Endodermal cell (in vitro differentiated cells): ENCODE data around the gene DOK6. TPM values are rescaled to one million over a fixed set of nuclear protein-coding genes. Genes with fewer than 3 reads are reported as not detected.

Experiments used
- DNase-seq: peaks from one replicate; pipeline ENCODE4 v3.0.0-alpha.2; 2017
- H3K27ac ChIP-seq: 2 replicates; pipeline ENCODE4 v1.5.1; 2013; ENCODE audit warnings: mild to moderate bottlenecking, low read depth, low read length, moderate library complexity
- H3K27me3 ChIP-seq: 2 replicates; pipeline ENCODE4 v1.6.1; 2013; ENCODE audit warnings: mild to moderate bottlenecking, low read length, moderate library complexity; ENCODE audit not compliant: insufficient read depth, control insufficient read depth, poor library complexity, severe bottlenecking
- H3K36me3 ChIP-seq: 2 replicates; pipeline ENCODE4 v1.7.0; 2013; ENCODE audit warnings: mild to moderate bottlenecking, low read length, moderate library complexity; ENCODE audit not compliant: control insufficient read depth, insufficient read depth
- H3K4me1 ChIP-seq: one replicate; pipeline ENCODE4 v1.7.0; 2013; ENCODE audit warnings: low read length; ENCODE audit not compliant: control insufficient read depth, insufficient read depth
- H3K4me3 ChIP-seq: 2 replicates; pipeline ENCODE4 v1.5.1; 2013; ENCODE audit warnings: mild to moderate bottlenecking, low read length, moderate library complexity
- H3K9ac ChIP-seq: 2 replicates; pipeline ENCODE4 v1.6.1; 2013; ENCODE audit warnings: mild to moderate bottlenecking, low read length, moderate library complexity; ENCODE audit not compliant: poor library complexity, severe bottlenecking; ENCODE audit errors: extremely low read depth
- H3K9me3 ChIP-seq: 2 replicates; pipeline ENCODE4 v1.6.1; 2013; ENCODE audit warnings: mild to moderate bottlenecking, low read length, moderate library complexity; ENCODE audit not compliant: control insufficient read depth
- H3K27ac Mint-ChIP-seq: 2 replicates; pipeline ENCODE4 v1.8.0; 2020; ENCODE audit warnings: mixed read lengths
- H3K27me3 Mint-ChIP-seq: 2 replicates; pipeline ENCODE4 v1.8.0; 2021; ENCODE audit warnings: mild to moderate bottlenecking, mixed read lengths; ENCODE audit not compliant: insufficient read depth
- H3K36me3 Mint-ChIP-seq: 2 replicates; pipeline ENCODE4 v1.8.0; 2020; ENCODE audit warnings: low read depth, mixed read lengths
- H3K4me1 Mint-ChIP-seq: 2 replicates; pipeline ENCODE4 v1.8.0; 2020; ENCODE audit warnings: mixed read lengths
- H3K4me3 Mint-ChIP-seq: 2 replicates; pipeline ENCODE4 v1.8.0; 2020; ENCODE audit warnings: mild to moderate bottlenecking, moderate library complexity, mixed read lengths
- H3K9me3 Mint-ChIP-seq: 2 replicates; pipeline ENCODE4 v1.8.0; 2020; ENCODE audit warnings: mild to moderate bottlenecking, mixed read lengths
- WGBS, 2 experiments: methylation state at CpG; one replicate each; pipeline versions ENCODE4 v1.1.5 to v1.1.7; 2013; ENCODE audit warnings: missing lambda C conversion rate in 2 of 2, mixed read lengths in 1 of 2; ENCODE audit not compliant: insufficient coverage in 1 of 2, insufficient read length in 1 of 2; 5-methylcytosine and 5-hydroxymethylcytosine counted together
- total RNA-seq, 2 donors: library from RNA; stranded (reverse); fragmentation: NEBNext Ultra II Directional in 1 of 2; extraction: Animal tissue kit (Norgen Biotek cat#: 25700) in 1 of 2; gene quantifications; 2 replicates in 1 of 2; 3 replicates in 1 of 2; pipeline ENCODE4 v1.2.1, GENCODE V29; 2021
- TF ChIP-seq, protein P1 (sequence below): fragments of 200-600 bp; sonication (generic); conservative IDR thresholded peaks from 2 replicates; pipeline ENCODE4 v1.5.0; 2021; ENCODE audit warnings: antibody characterized with exemption, mild to moderate bottlenecking

DOK6 gene
- total RNA-seq, 2 donors from 2014 or later = 5.7 to 5.9 TPM

- H3K27me3 Mint-ChIP-seq = no peaks in the 10 kb centered on the region
- WGBS, 2 experiments = 96% methylated on average over 3 of the region's 4 CpGs; no CpG with 5 or more reads in 1 of the 2 experiments
These were observed 465.5 kb downstream of the DOK6 start for GRCh38 chr18:69866212-69866611.

DNA sequence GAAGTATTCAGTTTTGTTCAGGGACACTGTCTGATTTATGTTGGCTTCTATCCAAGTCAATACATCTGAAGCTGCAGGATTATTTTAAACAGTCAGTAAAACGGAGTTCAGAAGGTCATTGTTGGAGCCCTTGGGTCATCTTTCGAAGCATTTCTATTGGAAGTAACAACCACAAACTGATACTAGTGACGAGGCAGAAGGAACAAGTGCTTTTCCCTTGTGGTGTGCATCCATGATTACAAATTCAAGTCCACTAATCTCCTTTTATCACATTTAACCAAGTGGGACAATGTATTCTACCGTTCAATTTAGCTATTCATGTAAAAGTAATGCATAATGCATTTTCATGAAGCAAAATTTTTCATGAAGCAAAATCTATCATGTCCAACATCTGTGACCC is 470.0 kb downstream of the DOK6 start:
- no peak overlapping the region for H3K4me3 Mint-ChIP-seq
- TF ChIP-seq, protein P1, sequence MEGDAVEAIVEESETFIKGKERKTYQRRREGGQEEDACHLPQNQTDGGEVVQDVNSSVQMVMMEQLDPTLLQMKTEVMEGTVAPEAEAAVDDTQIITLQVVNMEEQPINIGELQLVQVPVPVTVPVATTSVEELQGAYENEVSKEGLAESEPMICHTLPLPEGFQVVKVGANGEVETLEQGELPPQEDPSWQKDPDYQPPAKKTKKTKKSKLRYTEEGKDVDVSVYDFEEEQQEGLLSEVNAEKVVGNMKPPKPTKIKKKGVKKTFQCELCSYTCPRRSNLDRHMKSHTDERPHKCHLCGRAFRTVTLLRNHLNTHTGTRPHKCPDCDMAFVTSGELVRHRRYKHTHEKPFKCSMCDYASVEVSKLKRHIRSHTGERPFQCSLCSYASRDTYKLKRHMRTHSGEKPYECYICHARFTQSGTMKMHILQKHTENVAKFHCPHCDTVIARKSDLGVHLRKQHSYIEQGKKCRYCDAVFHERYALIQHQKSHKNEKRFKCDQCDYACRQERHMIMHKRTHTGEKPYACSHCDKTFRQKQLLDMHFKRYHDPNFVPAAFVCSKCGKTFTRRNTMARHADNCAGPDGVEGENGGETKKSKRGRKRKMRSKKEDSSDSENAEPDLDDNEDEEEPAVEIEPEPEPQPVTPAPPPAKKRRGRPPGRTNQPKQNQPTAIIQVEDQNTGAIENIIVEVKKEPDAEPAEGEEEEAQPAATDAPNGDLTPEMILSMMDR = no peak
- no peaks in the 10 kb centered on the region for H3K9me3 ChIP-seq
- no peak overlapping the region for H3K27ac Mint-ChIP-seq
- no peak overlapping the region for H3K9ac ChIP-seq
- 90 to 91% methylated on average over 4 of the region's 4 CpGs for WGBS, 2 experiments
- DNase-seq = no peak
- H3K4me1 Mint-ChIP-seq = no peaks in the 10 kb centered on the region
- no peaks in the 10 kb centered on the region for H3K27me3 Mint-ChIP-seq
- no peak overlapping the region for H3K4me3 ChIP-seq
- H3K4me1 ChIP-seq = no peaks in the 10 kb centered on the region
- no peaks in the 10 kb centered on the region for H3K9me3 Mint-ChIP-seq
- H3K27me3 ChIP-seq = no peaks in the 10 kb centered on the region
- no peaks in the 10 kb centered on the region for H3K36me3 ChIP-seq
- no peaks in the 10 kb centered on the region for H3K36me3 Mint-ChIP-seq
- H3K27ac ChIP-seq = peak overlapping the region; percentile 10

More at GRCh38 chr18:69866212-69866611, 465.5 kb downstream of the DOK6 start:
- DNase-seq = no peak
- TF ChIP-seq, protein P1 = no peak
- Histone ChIP-seq H3K9ac (no peak overlapping the region), H3K4me3 (no peak overlapping the region), H3K9me3 (no peaks in the 10 kb centered on the region), H3K27me3 (no peaks in the 10 kb centered on the region), H3K4me1 (no peaks in the 10 kb centered on the region), H3K36me3 (no peaks in the 10 kb centered on the region), H3K27ac (no peak overlapping the region)
- no peaks in the 10 kb centered on the region for H3K9me3 Mint-ChIP-seq
- H3K27ac Mint-ChIP-seq = no peak overlapping the region
- no peak overlapping the region for H3K4me3 Mint-ChIP-seq
- no peaks in the 10 kb centered on the region for H3K36me3 Mint-ChIP-seq
- H3K4me1 Mint-ChIP-seq = no peaks in the 10 kb centered on the region

- H3K27me3 ChIP-seq = no peaks in the 10 kb centered on the region
- Mint-ChIP-seq H3K36me3 (no peaks in the 10 kb centered on the region), H3K27ac (no peak overlapping the region), H3K4me1 (no peaks in the 10 kb centered on the region), H3K9me3 (no peaks in the 10 kb centered on the region), H3K27me3 (no peaks in the 10 kb centered on the region), H3K4me3 (no peak overlapping the region)
- no peak overlapping the region for H3K4me3 ChIP-seq
- WGBS, 2 experiments = 92 to 95% methylated on average over 1 to 2 of the region's 2 CpGs
- H3K9ac ChIP-seq = no peak overlapping the region
- no peaks in the 10 kb centered on the region for H3K4me1 ChIP-seq
- TF ChIP-seq, protein P1 = no peak
- H3K27ac ChIP-seq = no peak overlapping the region
- no peak for DNase-seq
- no peaks in the 10 kb centered on the region for H3K36me3 ChIP-seq
- no peaks in the 10 kb centered on the region for H3K9me3 ChIP-seq
These were observed 470.7 kb downstream of the DOK6 start for GRCh38 chr18:69871363-69871762.
